Measurements from ENCODE around the gene NECTIN1. TPM values are rescaled to one million over a fixed set of nuclear protein-coding genes. Genes with fewer than 3 reads are reported as not detected.

NECTIN1 gene
- total and polyA plus RNA-seq, 2 of the 4 experiments (the other 2 are of a cell fraction), result 2.3 to 4.2 TPM

- no CpG with 5 or more reads among the region's 22 CpGs for WGBS, 2 experiments (ENCODE audit: extremely low coverage in 2 of 2, insufficient read length in 1 of 2)
- H4K91ac ChIP-seq (ENCODE audit: insufficient read depth, low read depth, low read length), result no peak overlapping the region
- no peak overlapping the region for H3K4ac ChIP-seq (ENCODE audit: low read depth, low read length)
- no peak overlapping the region for H2AK5ac ChIP-seq (ENCODE audit: low read depth, low read length)
- no peak overlapping the region for H2BK5ac ChIP-seq (ENCODE audit: low read depth, low read length, poor library complexity, severe bottlenecking)
- BruUV-seq (replicated peaks), result no TSS peak
- H3K4me1 ChIP-seq (ENCODE audit: control insufficient read depth, insufficient read depth, low read length), result no peaks in the 10 kb centered on the region
- H3K4me2 ChIP-seq (ENCODE audit: low read depth, low read length), result no peak overlapping the region; the same call in 1 of the 2 replicates
- no peaks in the 10 kb centered on the region for H3K79me1 ChIP-seq (ENCODE audit: low read depth in 1 of 2, low read length in 2 of 2)
- no peaks in the 10 kb centered on the region for H3K36me3 ChIP-seq (ENCODE audit: control insufficient read depth, insufficient read depth, low read length)
- H3K27me3 ChIP-seq (ENCODE audit: control insufficient read depth, insufficient read depth, low read length), result peaks cover 2% of the 10 kb centered on the region; the same call in 1 of the 2 replicates
- no peak overlapping the region for H3K23ac ChIP-seq (ENCODE audit: low read depth, low read length)
- no peak overlapping the region for H3K56ac ChIP-seq (ENCODE audit: extremely low read depth, insufficient read depth, low read length)
- H2BK20ac ChIP-seq (ENCODE audit: low read depth, low read length), result no peak overlapping the region
- ChIA-PET CTCF (interaction anchor here (0.5 to 1.4 kb wide), 3 partner anchors 11 to 20 kb away, joined by 3 to 4 read pairs (median 4); no protein-coding TSS in a partner anchor), POLR2A (ENCODE audit: unreplicated experiment) (no interaction called here)
- no peak overlapping the region for H2AK9ac ChIP-seq (replicated peaks; ENCODE audit: low read depth, low read length, poor library complexity)
- no peaks in the 10 kb centered on the region for H3K9me3 ChIP-seq (ENCODE audit: control insufficient read depth, insufficient read depth, low read length)
- DNase-seq (peak; percentile 69), ATAC-seq (ENCODE audit: low read depth) (peak; percentile 86)
- H4K20me1 ChIP-seq (ENCODE audit: insufficient read depth, low read length), result no peaks in the 10 kb centered on the region
- H3K4me3 ChIP-seq (ENCODE audit: insufficient read depth, low read depth, low read length), result no peak overlapping the region
- in situ Hi-C loops (cut with MboI; ENCODE audit: low sequenced_read_pairs), result no loop called here
- H3K9me1 ChIP-seq (ENCODE audit: insufficient read depth, low read length), result no peaks in the 10 kb centered on the region; the same call in 1 of the 2 replicates
- no peak overlapping the region for H2BK120ac ChIP-seq (ENCODE audit: low read depth, low read length)
- H3K14ac ChIP-seq (replicated peaks; ENCODE audit: low read depth, low read length), result no peak overlapping the region
- no peak overlapping the region for H3K27ac ChIP-seq (ENCODE audit: insufficient read depth, low read length)
- H2BK15ac ChIP-seq (ENCODE audit: low read depth, low read length), result no peak overlapping the region
- no peak overlapping the region for H3K9ac ChIP-seq (ENCODE audit: low read depth, low read length)
- no peak overlapping the region for H3K18ac ChIP-seq (ENCODE audit: low read depth, low read length)
- intact Hi-C loops (cut with micrococcal nuclease), result loop anchor here (10.0 kb wide), 1 partner anchor 1105 kb away; no protein-coding TSS in a partner anchor
- dilution Hi-C loops (cut with HindIII; ENCODE audit: low sequenced_read_pairs, unreplicated experiment), result no loop called here
- peak overlapping the region; percentile 16 for H2AFZ ChIP-seq (replicated peaks; ENCODE audit: low read length, poor library complexity)
- no peak overlapping the region for H4K5ac ChIP-seq (ENCODE audit: low read depth, low read length)
- H4K8ac ChIP-seq (ENCODE audit: low read depth in 2 of 2, low read length in 2 of 2), result no peak overlapping the region
- no peak for TF ChIP-seq POLR2A (IDR thresholded peaks at IDR 0.05; ENCODE audit: low read depth, low read length)
- no peak for TF ChIP-seq RCOR1 (IDR thresholded peaks at IDR 0.05; ENCODE audit: insufficient replicate concordance, low read length)
- no peak for TF ChIP-seq SMC3 (IDR thresholded peaks at IDR 0.05; ENCODE audit: low read depth, low read length)
- TF ChIP-seq, protein P1, sequence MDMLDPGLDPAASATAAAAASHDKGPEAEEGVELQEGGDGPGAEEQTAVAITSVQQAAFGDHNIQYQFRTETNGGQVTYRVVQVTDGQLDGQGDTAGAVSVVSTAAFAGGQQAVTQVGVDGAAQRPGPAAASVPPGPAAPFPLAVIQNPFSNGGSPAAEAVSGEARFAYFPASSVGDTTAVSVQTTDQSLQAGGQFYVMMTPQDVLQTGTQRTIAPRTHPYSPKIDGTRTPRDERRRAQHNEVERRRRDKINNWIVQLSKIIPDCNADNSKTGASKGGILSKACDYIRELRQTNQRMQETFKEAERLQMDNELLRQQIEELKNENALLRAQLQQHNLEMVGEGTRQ (IDR thresholded peaks at IDR 0.05; ENCODE audit: low read depth, low read length), result no peak
- TF ChIP-seq CEBPB (IDR thresholded peaks at IDR 0.05; ENCODE audit: low read depth, low read length), result no peak
- TF ChIP-seq MXI1 (IDR thresholded peaks at IDR 0.05; ENCODE audit: borderline replicate concordance, low read depth, low read length), result no peak
- no peak for TF ChIP-seq RFX5 (IDR thresholded peaks at IDR 0.05; ENCODE audit: low read depth, low read length)
- TF ChIP-seq MAZ (IDR thresholded peaks at IDR 0.05; ENCODE audit: borderline replicate concordance, low read depth, low read length), result no peak
- no peak for TF ChIP-seq CHD1 (IDR thresholded peaks at IDR 0.05; ENCODE audit: low read depth, low read length)
- TF ChIP-seq, protein P2, sequence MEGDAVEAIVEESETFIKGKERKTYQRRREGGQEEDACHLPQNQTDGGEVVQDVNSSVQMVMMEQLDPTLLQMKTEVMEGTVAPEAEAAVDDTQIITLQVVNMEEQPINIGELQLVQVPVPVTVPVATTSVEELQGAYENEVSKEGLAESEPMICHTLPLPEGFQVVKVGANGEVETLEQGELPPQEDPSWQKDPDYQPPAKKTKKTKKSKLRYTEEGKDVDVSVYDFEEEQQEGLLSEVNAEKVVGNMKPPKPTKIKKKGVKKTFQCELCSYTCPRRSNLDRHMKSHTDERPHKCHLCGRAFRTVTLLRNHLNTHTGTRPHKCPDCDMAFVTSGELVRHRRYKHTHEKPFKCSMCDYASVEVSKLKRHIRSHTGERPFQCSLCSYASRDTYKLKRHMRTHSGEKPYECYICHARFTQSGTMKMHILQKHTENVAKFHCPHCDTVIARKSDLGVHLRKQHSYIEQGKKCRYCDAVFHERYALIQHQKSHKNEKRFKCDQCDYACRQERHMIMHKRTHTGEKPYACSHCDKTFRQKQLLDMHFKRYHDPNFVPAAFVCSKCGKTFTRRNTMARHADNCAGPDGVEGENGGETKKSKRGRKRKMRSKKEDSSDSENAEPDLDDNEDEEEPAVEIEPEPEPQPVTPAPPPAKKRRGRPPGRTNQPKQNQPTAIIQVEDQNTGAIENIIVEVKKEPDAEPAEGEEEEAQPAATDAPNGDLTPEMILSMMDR (conservative IDR thresholded peaks at IDR 0.05; ENCODE audit: low read depth, low read length), result no peak
- TF ChIP-seq RAD21 (IDR thresholded peaks at IDR 0.05; ENCODE audit: low read length), result no peak
- TF ChIP-seq NFE2L2 (IDR thresholded peaks at IDR 0.05; ENCODE audit: low read depth, low read length), result no peak
- TF ChIP-seq FOS (IDR thresholded peaks at IDR 0.05; ENCODE audit: low read depth, low read length), result no peak
- no peak for TF ChIP-seq MAFK (IDR thresholded peaks at IDR 0.05; ENCODE audit: low read depth, low read length)
- TF ChIP-seq ELK1 (IDR thresholded peaks at IDR 0.05; ENCODE audit: borderline replicate concordance, low read depth, low read length), result no peak
Measured at GRCh38 chr11:119709638-119710346, 19.2 kb downstream of the NECTIN1 start.

All from IMR-90 (cell line).